GM23338 (cell line): ENCODE measurements around the gene PCSK2. TPM values are rescaled to one million over a fixed set of nuclear protein-coding genes. Genes with fewer than 3 reads are reported as not detected.

Source experiments
- ATAC-seq: fragments of 200-7000 bp; cut with Tn5 transposase; 3 replicates; pipeline ENCODE4 v1.9.1; 2020
- DNase-seq: peaks from one replicate; pipeline ENCODE4 v3.0.0-alpha.2; 2015; ENCODE audit warnings: low spot score
- H2AFZ ChIP-seq: fragments of 200-600 bp; sonication (generic); 2 replicates; pipeline ENCODE4 v1.8.0; 2016; ENCODE audit warnings: antibody characterized with exemption, mild to moderate bottlenecking, moderate library complexity
- H3F3A ChIP-seq: fragments of 200-600 bp; sonication (generic); replicated peaks from 2 replicates; pipeline ENCODE4 v1.8.0; 2017; ENCODE audit warnings: antibody characterized with exemption, mixed run types, low read depth
- H3K27ac ChIP-seq: fragments of 200-600 bp; sonication (generic); 2 replicates; pipeline ENCODE4 v1.6.1; 2016; ENCODE audit warnings: low read depth
- H3K27me3 ChIP-seq: fragments of 200-600 bp; sonication (generic); 2 replicates; pipeline ENCODE4 v1.8.0; 2016; ENCODE audit warnings: mild to moderate bottlenecking, mixed run types, moderate library complexity; ENCODE audit not compliant: insufficient read depth
- H3K36me3 ChIP-seq: fragments of 200-600 bp; sonication (generic); 2 replicates; pipeline ENCODE4 v1.8.0; 2016; ENCODE audit warnings: mild to moderate bottlenecking; ENCODE audit not compliant: insufficient read depth
- H3K4me1 ChIP-seq: fragments of 200-600 bp; sonication (generic); 2 replicates; pipeline ENCODE4 v1.8.0; 2016; ENCODE audit warnings: mild to moderate bottlenecking, moderate library complexity; ENCODE audit not compliant: insufficient read depth
- H3K4me2 ChIP-seq: fragments of 200-600 bp; sonication (generic); 2 replicates; pipeline ENCODE4 v1.7.1; 2017; ENCODE audit warnings: mixed run types
- H3K4me3 ChIP-seq: fragments of 200-600 bp; sonication (generic); 2 replicates; pipeline ENCODE4 v1.6.1; 2016; ENCODE audit warnings: mixed run types
- H3K79me2 ChIP-seq: fragments of 200-600 bp; sonication (generic); replicated peaks from 2 replicates; pipeline ENCODE4 v1.8.0; 2017; ENCODE audit warnings: mild to moderate bottlenecking; ENCODE audit not compliant: insufficient read depth
- H3K9me2 ChIP-seq: fragments of 200-600 bp; sonication (generic); 2 replicates; pipeline ENCODE4 v1.8.0; 2017; ENCODE audit not compliant: insufficient read depth
- H4K20me1 ChIP-seq: fragments of 200-600 bp; sonication (generic); replicated peaks from 2 replicates; pipeline ENCODE4 v1.8.0; 2017; ENCODE audit warnings: mild to moderate bottlenecking; ENCODE audit not compliant: insufficient read depth
- H3K27ac Mint-ChIP-seq: 2 replicates; pipeline ENCODE4 v1.8.0; 2020; ENCODE audit warnings: inconsistent platforms, mild to moderate bottlenecking, moderate library complexity, mixed read lengths
- H3K27me3 Mint-ChIP-seq: 3 replicates; pipeline ENCODE4 v1.8.0; 2022; ENCODE audit warnings: low read depth, mild to moderate bottlenecking, moderate library complexity, mixed read lengths, inconsistent platforms; ENCODE audit not compliant: insufficient read depth, poor library complexity
- H3K36me3 Mint-ChIP-seq: 3 replicates; pipeline ENCODE4 v1.8.0; 2021; ENCODE audit warnings: low read depth, mild to moderate bottlenecking, inconsistent platforms, moderate library complexity, mixed read lengths
- H3K4me1 Mint-ChIP-seq: 3 replicates; pipeline ENCODE4 v1.8.0; 2020; ENCODE audit warnings: mild to moderate bottlenecking, inconsistent platforms, mixed read lengths
- H3K4me3 Mint-ChIP-seq: 3 replicates; pipeline ENCODE4 v1.8.0; 2021; ENCODE audit warnings: moderate library complexity, mild to moderate bottlenecking, inconsistent platforms, mixed read lengths
- H3K9me3 Mint-ChIP-seq: 3 replicates; pipeline ENCODE4 v1.8.0; 2020; ENCODE audit warnings: moderate library complexity, mild to moderate bottlenecking, inconsistent platforms, mixed read lengths
- CREB1 ChIP-seq: fragments of 250-450 bp; sonication (Bioruptor Pico); IDR thresholded peaks from 2 replicates; pipeline ENCODE4 v1.5.0; 2020; ENCODE audit warnings: low read depth, mild to moderate bottlenecking, moderate library complexity
- CTCF ChIP-seq, 2 experiments: fragments of 200-600 bp in 1 of 2; sonication (generic) in 1 of 2; conservative IDR thresholded peaks; 2 replicates each; pipeline versions ENCODE4 v1.5.1 to v1.6.1; 2016 to 2017; ENCODE audit warnings: antibody characterized with exemption in 2 of 2, low read depth in 2 of 2, mild to moderate bottlenecking in 2 of 2, moderate library complexity in 1 of 2
- EZH2 ChIP-seq: fragments of 200-600 bp; sonication (generic); IDR thresholded peaks from one replicate; pipeline ENCODE4 v1.8.0; 2017; ENCODE audit warnings: antibody characterized with exemption, mild to moderate bottlenecking, low read depth; ENCODE audit not compliant: unreplicated experiment
- EZH2phosphoT487 ChIP-seq: fragments of 200-600 bp; sonication (generic); IDR thresholded peaks from one replicate; pipeline ENCODE4 v1.8.1; 2018; ENCODE audit warnings: antibody characterized with exemption; ENCODE audit not compliant: unreplicated experiment
- JUNB ChIP-seq: IDR thresholded peaks from one replicate; pipeline ENCODE4 v1.6.1; 2016; ENCODE audit warnings: antibody characterized with exemption; ENCODE audit not compliant: unreplicated experiment
- NANOG ChIP-seq: IDR thresholded peaks from 2 replicates; pipeline ENCODE4 v1.6.1; 2016; ENCODE audit warnings: antibody characterized with exemption, borderline replicate concordance
- POLR2AphosphoS5 ChIP-seq: IDR thresholded peaks from 2 replicates; pipeline ENCODE4 v1.6.1; 2016; ENCODE audit warnings: antibody characterized with exemption, low read depth
- STAT1 ChIP-seq: IDR thresholded peaks from one replicate; pipeline ENCODE4 v1.6.1; 2016; ENCODE audit warnings: antibody characterized with exemption; ENCODE audit not compliant: unreplicated experiment
- ZNF114 ChIP-seq: fragments of 250-450 bp; sonication (Bioruptor Pico); IDR thresholded peaks from 2 replicates; pipeline ENCODE4 v1.5.0; 2020; ENCODE audit warnings: mild to moderate bottlenecking, moderate library complexity
- ZNF331 ChIP-seq: fragments of 250-450 bp; sonication (Bioruptor Pico); IDR thresholded peaks from 2 replicates; pipeline ENCODE4 v1.5.0; 2020; ENCODE audit warnings: low read depth, mild to moderate bottlenecking, moderate library complexity
- ZNF462 ChIP-seq: fragments of 250-450 bp; sonication (Bioruptor Pico); IDR thresholded peaks from 2 replicates; pipeline ENCODE4 v1.5.0; 2020; ENCODE audit warnings: mild to moderate bottlenecking, moderate library complexity
- polyA plus RNA-seq: library from polyadenylated mRNA; unstranded; fragments of >200 nt; fragmentation: Nextera tagmentation; extraction: Ambion mirVana; gene quantifications from 2 replicates; pipeline ENCODE4 v1.2.1, GENCODE V29; 2016
- total RNA-seq: library from RNA; depleted of rRNA; stranded (reverse); fragments of >200 nt; shearing (Covaris generic); gene quantifications from 2 replicates; pipeline ENCODE4 v1.2.3, GENCODE V29; 2014
- TF ChIP-seq, protein P1 (sequence below): IDR thresholded peaks from one replicate; pipeline ENCODE4 v1.6.1; 2018; ENCODE audit warnings: antibody characterized with exemption; ENCODE audit not compliant: unreplicated experiment
- TF ChIP-seq, protein P2 (sequence below): IDR thresholded peaks from 2 replicates; pipeline ENCODE4 v1.6.1; 2016; ENCODE audit warnings: antibody characterized with exemption

PCSK2 gene
- total and polyA plus RNA-seq, 2 experiments from 2014 or later: 0.37 to 1.1 TPM

DNA sequence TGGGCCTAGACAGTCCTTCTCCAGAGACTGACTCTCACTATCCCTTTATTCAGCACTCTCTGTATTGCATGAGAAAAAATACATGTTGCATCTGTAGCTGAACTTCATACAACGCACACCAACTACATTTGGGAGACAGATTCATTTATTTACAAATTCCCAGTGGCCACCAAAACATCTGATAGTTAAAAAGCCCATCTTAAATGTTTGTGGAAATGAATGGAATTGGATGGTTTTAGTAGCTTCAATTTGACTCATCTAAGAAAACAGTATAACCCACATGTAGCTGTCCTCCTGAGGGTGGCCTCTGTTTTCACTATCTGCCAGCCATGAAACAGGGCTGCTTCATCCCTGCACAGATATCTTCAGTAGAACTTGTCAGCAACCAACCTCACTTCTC, 116.3 kb downstream of the PCSK2 start:
- H3K4me1 Mint-ChIP-seq: peaks cover 16% of the 10 kb centered on the region; the same call in 2 of the 3 replicates
- Histone ChIP-seq H3K27ac (no peak overlapping the region), H3K9me2 (peaks cover 10% of the 10 kb centered on the region), H3F3A (no peaks in the 10 kb centered on the region), H3K79me2 (no peaks in the 10 kb centered on the region), H3K36me3 (no peaks in the 10 kb centered on the region), H4K20me1 (no peaks in the 10 kb centered on the region), H3K4me2 (no peak overlapping the region), H3K27me3 (no peaks in the 10 kb centered on the region), H2AFZ (no peak overlapping the region), H3K4me1 (0 out of 2 replicates have a peak, but pooled peaks cover 7% of the 10 kb centered on the region), H3K4me3 (no peak overlapping the region)
- no peaks in the 10 kb centered on the region; the same call in 2 of the 3 replicates for H3K9me3 Mint-ChIP-seq
- no peak overlapping the region for H3K4me3 Mint-ChIP-seq
- TF ChIP-seq EZH2 (no peak), EZH2phosphoT487 (no peak), JUNB (no peak), NANOG (no peak), POLR2AphosphoS5 (no peak), CREB1 (CRISPR knock-in tag) (no peak), ZNF331 (no peak), ZNF462 (CRISPR knock-in tag) (no peak), ZNF114 (no peak), CTCF (conservative IDR thresholded peaks at IDR 0.05; ENCODE audit: low read depth in 2 of 2) (no peak), STAT1 (no peak)
- TF ChIP-seq, protein P1, sequence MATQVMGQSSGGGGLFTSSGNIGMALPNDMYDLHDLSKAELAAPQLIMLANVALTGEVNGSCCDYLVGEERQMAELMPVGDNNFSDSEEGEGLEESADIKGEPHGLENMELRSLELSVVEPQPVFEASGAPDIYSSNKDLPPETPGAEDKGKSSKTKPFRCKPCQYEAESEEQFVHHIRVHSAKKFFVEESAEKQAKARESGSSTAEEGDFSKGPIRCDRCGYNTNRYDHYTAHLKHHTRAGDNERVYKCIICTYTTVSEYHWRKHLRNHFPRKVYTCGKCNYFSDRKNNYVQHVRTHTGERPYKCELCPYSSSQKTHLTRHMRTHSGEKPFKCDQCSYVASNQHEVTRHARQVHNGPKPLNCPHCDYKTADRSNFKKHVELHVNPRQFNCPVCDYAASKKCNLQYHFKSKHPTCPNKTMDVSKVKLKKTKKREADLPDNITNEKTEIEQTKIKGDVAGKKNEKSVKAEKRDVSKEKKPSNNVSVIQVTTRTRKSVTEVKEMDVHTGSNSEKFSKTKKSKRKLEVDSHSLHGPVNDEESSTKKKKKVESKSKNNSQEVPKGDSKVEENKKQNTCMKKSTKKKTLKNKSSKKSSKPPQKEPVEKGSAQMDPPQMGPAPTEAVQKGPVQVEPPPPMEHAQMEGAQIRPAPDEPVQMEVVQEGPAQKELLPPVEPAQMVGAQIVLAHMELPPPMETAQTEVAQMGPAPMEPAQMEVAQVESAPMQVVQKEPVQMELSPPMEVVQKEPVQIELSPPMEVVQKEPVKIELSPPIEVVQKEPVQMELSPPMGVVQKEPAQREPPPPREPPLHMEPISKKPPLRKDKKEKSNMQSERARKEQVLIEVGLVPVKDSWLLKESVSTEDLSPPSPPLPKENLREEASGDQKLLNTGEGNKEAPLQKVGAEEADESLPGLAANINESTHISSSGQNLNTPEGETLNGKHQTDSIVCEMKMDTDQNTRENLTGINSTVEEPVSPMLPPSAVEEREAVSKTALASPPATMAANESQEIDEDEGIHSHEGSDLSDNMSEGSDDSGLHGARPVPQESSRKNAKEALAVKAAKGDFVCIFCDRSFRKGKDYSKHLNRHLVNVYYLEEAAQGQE: no peak
- TF ChIP-seq, protein P2, sequence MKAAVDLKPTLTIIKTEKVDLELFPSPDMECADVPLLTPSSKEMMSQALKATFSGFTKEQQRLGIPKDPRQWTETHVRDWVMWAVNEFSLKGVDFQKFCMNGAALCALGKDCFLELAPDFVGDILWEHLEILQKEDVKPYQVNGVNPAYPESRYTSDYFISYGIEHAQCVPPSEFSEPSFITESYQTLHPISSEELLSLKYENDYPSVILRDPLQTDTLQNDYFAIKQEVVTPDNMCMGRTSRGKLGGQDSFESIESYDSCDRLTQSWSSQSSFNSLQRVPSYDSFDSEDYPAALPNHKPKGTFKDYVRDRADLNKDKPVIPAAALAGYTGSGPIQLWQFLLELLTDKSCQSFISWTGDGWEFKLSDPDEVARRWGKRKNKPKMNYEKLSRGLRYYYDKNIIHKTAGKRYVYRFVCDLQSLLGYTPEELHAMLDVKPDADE: no peak
- DNase-seq (no peak), ATAC-seq (no peak)
- no peaks in the 10 kb centered on the region for H3K36me3 Mint-ChIP-seq
- H3K27ac Mint-ChIP-seq: no peak overlapping the region
- H3K27me3 Mint-ChIP-seq: peaks cover 5% of the 10 kb centered on the region
